HG02870 (cell line): ENCODE results near the gene TTC4.

Experiments
- ATAC-seq: cut with Tn5 transposase; IDR thresholded peaks from one replicate; pipeline ENCODE4 v1.9.1; 2021; ENCODE audit warnings: mild to moderate bottlenecking, moderate library complexity; ENCODE audit not compliant: unreplicated experiment

TTC4 gene

GRCh38 chr1:54715493-54716298 lies at the start of gene TTC4:
TTC4 (plus strand) TSS chr1:54715861; CDS start chr1:54715909, 48 bp downstream.
- ATAC-seq = peak; percentile 90

DNA sequence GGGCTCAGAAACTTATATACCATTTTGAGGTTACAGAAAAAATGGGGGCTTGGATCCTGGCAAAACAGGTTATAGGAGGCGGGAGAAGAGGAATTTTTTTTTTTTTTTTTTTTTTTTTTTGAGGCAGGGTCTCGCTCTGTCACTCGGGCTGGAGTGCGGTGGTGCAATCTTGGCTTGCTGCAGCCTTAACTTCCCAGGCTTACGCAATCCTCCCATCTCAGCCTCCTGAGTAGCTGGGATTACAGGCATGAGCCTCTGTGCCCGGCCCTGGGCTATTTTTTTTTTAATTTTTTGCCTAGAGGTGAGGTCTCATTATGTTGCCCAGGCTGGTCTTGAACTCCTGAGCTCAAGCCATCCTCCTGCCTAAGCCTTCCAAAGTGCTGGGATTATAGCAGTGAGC lies 49.3 kb upstream of the TTC4 start:
- no peak for ATAC-seq

DNA sequence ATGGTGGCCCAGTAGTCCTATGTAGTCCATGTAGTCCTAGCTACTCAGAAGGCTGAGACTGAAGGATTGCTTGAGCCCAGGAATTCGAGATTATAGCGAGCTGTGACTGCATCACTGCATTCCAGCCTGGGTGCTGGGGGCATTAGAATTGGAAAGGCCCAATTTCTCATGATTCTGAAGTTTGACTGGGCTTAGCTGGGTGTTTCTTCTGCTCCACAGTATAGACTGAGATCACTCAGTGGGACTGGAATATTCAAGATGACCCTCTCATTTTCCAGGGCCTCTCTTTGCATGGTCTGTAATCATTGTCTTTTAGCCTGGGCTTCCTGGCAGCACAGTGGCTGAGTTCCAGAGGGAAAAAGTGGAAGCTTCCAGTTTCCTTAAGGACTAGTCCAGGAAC lies 47.9 kb upstream of the TTC4 start:
- ATAC-seq = no peak

DNA sequence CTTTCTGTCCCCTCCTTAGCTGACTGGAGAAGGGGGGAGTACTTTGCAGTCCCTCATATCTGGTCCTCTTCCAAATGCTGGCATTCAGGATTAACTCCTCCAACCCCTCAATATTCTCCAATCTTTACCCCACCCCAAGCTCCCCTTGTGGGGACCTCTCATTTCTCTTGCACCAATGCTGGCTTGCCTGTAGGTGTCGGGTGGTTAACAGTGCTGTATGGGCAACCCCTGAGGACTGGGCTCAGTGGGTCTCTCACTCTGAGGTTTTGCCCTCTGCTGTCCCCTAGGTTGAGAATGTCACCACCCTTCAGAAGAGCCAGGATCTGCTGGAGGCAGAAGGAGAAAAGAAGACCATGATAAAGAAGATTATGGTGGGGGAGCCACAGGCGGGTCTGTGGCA lies 47.1 kb upstream of the TTC4 start:
- ATAC-seq = no peak

DNA sequence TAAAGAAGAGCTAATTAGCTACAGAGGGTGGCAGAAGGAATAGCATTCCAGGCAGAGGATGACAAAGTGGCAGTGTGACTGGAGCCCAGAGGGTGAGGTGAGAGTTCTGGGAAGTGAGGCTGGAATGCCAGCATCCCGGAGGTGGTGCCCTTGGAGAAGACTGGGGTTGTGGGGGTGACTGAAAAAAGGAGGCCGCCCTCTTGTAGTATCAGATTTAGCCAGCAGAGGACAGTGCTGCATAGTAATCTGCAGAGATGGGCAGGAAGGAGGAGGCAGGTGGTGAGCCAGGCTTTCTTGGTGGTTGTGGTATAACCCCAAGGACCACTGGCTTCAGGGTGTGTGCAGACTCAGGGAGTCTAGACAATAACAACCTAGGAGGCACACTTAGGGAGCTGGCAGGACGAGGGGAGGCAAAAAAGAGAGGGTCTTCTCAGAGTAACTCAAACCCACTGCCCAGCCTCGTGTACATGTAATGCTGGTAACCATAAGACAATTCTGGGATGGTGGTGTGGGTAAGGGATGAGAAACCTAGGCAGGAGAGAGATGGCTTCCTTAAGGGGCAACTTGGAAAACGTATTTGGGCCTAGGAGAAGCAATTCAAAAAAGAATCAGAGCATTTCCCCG lies 43.6 kb upstream of the TTC4 start:
- ATAC-seq = no peak

- no peak for ATAC-seq
Observed at GRCh38 chr1:54678776-54679643, 36.7 kb upstream of the TTC4 start.

DNA sequence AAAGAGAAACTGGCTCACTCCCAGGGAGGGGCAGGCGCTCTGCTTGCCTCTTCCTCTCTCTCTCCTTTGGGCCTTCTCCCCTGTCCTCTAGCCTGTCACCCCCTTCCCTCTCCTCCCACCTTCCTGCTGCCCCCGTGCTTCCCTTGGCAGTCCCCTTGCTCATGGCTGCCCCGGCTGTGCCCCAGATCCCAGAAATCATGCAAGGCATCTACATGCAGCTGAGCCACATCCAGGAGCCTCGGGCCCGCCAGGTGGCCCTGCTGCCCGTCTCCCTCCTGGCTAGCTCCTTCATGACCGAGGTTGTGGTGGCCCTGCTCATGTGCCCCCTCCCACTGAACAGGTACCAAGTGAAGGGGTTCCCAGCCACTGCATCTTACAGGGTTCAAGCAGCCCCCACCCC lies 36.0 kb upstream of the TTC4 start:
- no peak for ATAC-seq

DNA sequence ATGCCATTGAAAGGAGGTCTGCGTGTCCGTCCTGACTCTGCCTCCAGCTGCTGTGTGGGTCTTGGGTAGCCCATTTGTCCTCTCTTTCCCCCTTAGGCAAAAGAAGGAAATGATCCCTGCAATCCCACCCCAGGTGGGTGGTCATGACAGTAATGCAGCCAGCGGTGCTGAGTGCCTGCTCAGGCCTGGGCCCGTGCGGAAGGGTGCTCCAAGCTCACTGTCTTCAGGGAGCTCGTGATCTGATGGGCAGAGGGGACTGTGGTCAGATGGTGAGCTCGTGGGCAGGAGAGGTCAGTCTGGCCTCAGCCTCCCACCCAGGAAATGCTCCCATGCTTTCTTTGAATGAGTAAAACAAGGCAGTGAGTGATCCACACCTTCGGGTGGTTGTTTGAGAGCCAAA lies 35.3 kb upstream of the TTC4 start:
- ATAC-seq = no peak

GRCh38 chr1:54681358-54681757 lies 34.3 kb upstream of the TTC4 start:
- no peak for ATAC-seq

- ATAC-seq = no peak
Observed at GRCh38 chr1:54683453-54683852, 32.2 kb upstream of the TTC4 start.

DNA sequence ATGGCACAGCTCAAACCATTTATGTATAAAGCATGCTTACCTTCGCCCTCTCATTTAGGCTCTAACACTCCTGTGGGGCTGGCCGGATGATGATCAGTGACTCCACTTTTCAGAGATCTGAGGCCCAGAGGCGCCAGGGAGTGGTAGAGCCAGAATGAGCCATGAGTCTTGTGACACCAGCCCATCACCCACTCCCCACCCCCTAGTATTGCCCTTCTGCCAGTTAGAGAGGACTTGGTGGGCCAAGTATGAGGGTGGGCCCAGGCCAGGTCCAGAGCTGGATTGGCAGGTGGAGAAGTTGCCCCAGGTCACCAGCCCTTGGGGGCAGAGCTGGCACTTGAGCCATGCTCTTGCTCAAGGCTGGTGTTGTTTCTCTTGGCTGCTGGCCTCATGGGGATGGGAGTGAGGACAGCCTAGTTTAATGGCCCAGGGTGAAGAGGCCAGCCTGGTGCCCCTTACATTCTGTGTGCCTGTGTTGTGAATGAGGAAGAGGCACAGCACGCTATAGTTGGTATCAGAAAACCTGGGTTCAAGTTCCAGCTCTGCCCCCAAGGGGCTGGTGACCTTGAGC lies 30.2 kb upstream of the TTC4 start:
- ATAC-seq = no peak

DNA sequence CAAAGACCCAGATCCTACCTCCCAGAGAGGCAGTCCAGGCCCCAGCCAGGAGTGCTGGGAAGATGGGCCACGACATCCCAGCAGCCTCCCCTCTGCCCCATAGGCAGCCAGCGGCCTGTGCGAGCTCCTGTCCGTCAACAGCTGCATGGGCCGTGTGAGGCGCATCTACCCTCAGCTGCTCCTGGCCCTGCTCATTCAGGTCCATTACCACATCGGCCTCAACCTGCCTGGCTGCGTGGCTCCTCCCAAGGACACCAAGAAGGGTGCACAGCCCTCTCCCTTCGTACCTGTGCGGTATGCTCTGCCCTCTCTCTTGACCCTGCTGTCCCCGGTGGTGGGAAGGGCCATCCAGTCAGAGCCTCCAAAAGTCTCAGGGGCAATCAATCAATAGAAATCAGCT lies 29.5 kb upstream of the TTC4 start:
- no peak for ATAC-seq

GRCh38 chr1:54694771-54695170 lies 20.9 kb upstream of the TTC4 start:
- no peak for ATAC-seq

- ATAC-seq = no peak
Observed at GRCh38 chr1:54695221-54695620, 20.4 kb upstream of the TTC4 start.

- ATAC-seq = no peak
Observed at GRCh38 chr1:54695764-54696163, 19.9 kb upstream of the TTC4 start.

GRCh38 chr1:54696262-54696661 lies 19.4 kb upstream of the TTC4 start:
- no peak for ATAC-seq

GRCh38 chr1:54697896-54698295 lies 17.8 kb upstream of the TTC4 start:
- ATAC-seq = no peak

DNA sequence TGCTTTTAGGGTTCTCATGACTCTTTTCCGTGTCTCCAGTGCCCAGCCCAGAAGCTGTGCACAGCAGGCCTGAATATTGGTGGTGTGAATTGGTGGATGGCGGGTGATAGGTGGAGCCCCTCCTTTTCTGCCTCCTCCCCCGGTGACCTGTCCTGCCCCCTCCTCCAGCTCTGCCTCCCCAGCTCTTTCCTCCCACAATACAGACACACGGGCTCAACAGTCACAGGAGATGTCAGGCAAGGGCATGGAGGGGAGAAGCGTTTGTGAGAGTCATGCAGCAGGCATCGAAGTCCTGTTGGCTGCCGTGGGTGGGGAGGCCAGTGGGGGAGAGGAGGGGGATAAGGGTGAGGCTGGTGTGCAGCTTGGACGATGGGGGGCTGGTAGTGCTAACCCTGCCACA lies 17.3 kb upstream of the TTC4 start:
- no peak for ATAC-seq

- ATAC-seq = no peak
Observed at GRCh38 chr1:54699936-54700525, 15.6 kb upstream of the TTC4 start.

GRCh38 chr1:54701066-54701465 lies 14.6 kb upstream of the TTC4 start:
- ATAC-seq = no peak

DNA sequence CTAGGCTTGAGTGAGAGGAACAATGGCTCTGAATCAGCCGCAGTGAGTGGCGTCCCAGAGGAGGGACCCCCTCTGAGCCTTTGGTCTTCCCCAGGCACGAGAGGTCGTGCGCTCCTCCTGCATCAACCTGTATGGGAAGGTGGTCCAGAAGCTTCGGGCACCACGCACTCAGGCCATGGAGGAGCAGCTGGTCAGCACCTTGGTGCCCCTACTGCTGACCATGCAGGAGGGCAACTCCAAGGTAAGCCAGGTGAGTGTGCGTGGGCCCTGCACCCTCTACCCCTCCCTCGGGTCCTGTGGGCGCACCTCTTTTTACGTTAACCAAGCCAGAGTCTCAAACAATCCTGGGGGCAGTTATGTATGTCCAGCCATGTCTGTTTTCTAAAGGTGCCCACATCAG lies 13.7 kb upstream of the TTC4 start:
- no peak for ATAC-seq
